Activated T-cell treated with anti-CD3 and anti-CD28 coated beads for 48 hours (primary cell): ENCODE results near the gene TMEM169.
"Not testable (repeated sequence)": the region's sequence is repeated elsewhere in the genome, so short reads cannot be mapped to it uniquely, and the experiment has no call there.

Source experiments
- DNase-seq: peaks from one replicate; pipeline ENCODE4 v3.0.0-alpha.2; 2020; ENCODE audit warnings: low read depth

The TMEM169 gene

GRCh38 chr2:216071111-216071851 lies 10.4 kb upstream of the TMEM169 start:
- DNase-seq: no peak

- DNase-seq: no peak
Measured at GRCh38 chr2:216072473-216072872, 9.2 kb upstream of the TMEM169 start.

DNA sequence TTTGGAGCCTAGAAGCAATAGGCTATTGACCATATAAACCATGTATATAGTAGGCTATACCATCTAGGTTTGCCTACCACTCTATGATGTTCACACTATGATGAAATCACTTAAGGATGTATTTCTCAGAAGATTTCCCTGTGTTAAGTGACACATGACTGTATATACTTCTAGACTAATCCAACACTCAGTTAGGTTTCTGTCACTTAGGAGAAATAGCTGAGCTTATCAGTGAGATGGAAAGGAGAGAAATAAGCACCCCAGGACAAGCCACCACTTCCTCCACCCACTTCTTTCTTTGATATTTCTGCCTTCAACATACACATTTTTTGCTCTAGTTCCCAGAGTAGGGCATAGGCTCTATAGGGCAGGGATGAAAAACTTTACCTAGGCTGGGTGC lies 7.9 kb upstream of the TMEM169 start:
- no peak for DNase-seq

DNA sequence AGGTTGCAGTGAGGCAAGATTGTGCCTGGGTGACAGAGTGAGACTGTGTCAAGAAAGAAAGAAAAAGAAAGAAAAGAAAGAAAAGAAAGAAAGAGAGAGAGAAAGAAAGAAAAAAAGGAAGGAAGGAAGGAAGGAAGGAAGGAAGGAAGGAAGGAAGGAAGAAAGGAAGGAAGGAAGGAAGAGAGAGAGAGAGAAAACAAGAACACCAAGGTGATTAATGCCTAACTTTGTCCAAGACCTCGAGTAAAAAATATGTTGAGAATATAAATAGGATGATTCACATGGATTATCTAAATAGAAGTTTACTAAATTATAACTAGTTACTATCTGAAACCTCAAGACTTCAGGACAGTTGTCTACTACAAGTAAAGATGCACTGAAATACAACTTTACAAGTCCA lies 7.3 kb upstream of the TMEM169 start:
- DNase-seq: no peak

- no peak for DNase-seq
Measured at GRCh38 chr2:216074794-216075193, 6.9 kb upstream of the TMEM169 start.

DNA sequence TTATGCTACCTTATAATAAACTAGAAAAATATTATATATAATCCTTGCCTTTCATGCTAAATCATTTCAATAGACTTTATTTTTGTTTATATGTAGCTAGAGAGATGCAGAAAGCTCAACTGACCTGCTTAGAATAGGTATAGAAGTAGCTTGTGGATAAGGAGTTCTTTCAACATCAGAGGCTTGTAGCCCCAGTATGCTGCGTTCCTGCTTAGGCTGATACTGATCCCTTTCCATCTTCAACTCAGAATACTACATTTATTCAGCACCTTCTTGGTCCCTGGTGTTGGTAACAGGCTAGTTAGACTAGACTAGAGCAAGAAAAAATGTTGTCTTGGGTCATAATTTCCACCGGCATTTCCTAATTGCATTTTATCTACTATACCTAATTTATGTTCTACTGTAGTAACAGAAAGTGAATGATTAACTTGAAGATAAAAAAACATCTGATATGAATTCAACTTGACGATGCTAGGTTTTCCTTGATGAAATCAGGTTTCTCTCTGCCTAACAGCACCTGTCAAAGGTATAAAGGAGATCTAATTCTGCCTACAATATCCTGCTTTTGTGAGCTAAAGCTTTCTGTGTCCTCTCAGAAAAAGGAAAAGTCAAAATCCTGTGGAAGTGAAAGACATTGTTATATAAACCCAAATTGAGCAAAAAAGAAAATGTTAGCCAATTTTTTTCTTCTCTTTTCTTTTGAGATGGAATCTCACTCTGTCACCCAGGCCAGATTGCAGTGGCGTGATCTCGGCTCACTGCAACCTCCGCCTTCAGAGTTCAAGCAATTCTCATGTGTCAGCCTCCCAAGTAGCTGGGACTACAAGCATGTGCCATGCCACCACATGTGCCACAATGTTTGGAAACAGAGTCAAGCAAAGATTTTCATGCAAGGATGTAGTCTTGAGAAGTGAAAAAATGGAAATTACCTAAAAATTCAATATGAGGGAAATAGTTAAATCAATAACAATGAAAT lies 5.9 kb upstream of the TMEM169 start:
- DNase-seq: no peak

DNA sequence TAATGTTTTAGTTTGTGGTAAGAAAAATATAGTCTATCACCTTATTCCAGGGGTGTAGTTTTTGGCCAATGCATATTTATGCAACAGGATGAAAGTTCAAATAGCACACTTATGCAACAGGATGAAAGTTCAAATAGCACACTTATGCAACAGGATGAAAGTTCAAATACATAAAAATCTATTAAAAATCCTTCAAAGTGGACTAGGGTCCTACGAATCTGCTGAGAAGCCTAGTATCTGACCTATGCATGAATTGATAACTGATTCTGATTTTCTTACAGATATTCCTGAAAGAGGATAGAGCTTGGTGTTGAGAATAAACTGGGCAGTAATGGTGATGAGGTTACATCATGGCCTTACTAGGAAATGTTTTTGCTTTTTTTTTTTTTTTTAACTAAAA lies 2.9 kb upstream of the TMEM169 start:
- DNase-seq: no peak

GRCh38 chr2:216080048-216080447 lies 1.7 kb upstream of the TMEM169 start:
- not testable (repeated sequence) for DNase-seq

DNA sequence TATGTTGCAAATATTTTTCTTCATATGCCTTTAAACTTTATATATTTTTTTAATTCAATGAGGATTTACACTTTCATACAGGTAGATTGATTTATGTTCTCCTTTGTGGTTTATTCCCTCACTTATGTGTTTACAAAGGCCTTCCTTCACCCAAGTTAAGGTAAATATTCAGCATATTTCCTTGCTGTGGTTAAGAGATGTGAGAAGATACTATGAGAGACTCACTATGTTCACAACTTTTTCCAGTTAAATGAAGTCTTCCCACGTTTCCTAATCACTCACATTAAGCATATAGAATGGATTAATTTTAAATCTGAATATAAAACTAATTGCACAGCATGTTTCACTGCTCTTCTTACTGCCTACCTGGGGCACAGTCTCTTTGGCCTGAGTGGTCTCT lies 707 bp upstream of the TMEM169 start:
- DNase-seq: no peak

GRCh38 chr2:216082117-216082711 lies 495 bp downstream of the TMEM169 start:
- DNase-seq: no peak

DNA sequence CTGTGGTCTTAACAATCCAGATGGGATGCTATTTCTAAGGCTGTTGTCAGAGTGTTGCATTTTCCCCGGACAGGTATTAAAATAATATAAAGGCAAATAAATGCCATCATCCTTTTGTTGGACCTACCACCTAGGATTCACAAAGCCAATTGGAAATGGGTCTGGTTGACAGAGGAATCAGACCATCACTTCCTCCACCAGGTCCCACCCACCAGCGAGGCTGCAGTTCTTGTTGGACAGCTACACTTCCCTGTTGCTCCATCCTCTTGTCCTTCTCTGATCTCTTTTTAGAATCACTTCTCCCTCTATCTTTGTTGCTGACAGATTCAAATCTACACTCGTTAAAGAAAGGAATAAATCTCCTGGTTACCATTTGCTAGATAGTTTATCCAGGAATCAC lies 1.1 kb downstream of the TMEM169 start:
- DNase-seq: no peak

GRCh38 chr2:216083464-216084281 lies 2.0 kb downstream of the TMEM169 start:
- DNase-seq: no peak

DNA sequence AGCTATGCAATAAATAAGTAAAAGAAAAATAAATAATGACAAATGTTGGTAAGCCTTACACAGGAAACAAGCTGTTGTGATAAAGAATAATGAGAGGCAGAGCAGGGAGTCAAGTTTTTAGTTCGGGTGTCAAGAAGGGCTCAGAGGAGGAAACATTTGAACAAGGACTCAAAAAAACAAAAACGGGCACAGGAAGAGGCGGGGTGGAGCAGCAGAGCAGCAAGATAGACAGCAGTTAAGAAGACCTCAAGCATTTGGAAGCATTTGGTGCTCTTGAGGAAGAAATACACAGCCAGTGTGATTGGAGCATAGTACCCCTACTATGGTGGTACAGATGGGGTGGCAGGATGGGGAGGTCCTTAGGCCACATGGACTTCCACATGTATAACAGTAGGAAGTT lies 2.8 kb downstream of the TMEM169 start:
- no peak for DNase-seq

DNA sequence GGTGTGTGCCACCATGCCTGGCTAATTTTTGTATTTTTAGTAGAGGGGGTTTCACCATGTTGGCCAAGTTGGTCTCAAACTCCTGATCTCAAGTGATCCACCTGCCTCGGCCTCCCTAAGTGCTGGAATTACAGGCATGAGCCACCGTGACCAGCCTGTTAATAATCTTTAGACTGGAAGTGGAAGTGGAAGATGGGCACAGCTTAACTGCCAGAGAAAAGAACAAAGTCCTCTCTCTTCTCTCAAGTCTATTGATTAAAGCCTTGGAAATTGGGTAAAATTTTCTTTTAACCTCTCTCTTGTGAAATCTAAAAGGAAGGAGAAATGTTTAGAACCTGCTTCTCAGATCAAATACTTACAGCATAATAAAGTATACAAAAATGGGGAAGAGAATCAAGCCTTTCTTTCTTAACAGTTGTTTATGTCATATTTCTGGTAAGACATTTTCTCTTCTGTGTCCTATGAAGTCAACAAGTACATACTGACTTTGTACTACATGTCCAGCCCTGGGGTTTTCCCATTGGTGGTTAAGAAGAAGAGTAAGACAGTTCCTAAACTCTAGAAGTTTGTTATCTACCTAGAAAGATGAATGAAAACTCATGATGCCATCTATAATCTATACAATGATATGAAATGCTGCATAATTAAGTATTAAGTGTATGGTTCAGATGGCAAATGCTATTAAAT lies 4.6 kb downstream of the TMEM169 start:
- no peak for DNase-seq

GRCh38 chr2:216090369-216090786 lies 8.7 kb downstream of the TMEM169 start:
- DNase-seq: no peak

GRCh38 chr2:216092646-216093045 lies 10.9 kb downstream of the TMEM169 start:
- DNase-seq: no peak

GRCh38 chr2:216094701-216095100 lies 13.0 kb downstream of the TMEM169 start:
- DNase-seq: no peak

DNA sequence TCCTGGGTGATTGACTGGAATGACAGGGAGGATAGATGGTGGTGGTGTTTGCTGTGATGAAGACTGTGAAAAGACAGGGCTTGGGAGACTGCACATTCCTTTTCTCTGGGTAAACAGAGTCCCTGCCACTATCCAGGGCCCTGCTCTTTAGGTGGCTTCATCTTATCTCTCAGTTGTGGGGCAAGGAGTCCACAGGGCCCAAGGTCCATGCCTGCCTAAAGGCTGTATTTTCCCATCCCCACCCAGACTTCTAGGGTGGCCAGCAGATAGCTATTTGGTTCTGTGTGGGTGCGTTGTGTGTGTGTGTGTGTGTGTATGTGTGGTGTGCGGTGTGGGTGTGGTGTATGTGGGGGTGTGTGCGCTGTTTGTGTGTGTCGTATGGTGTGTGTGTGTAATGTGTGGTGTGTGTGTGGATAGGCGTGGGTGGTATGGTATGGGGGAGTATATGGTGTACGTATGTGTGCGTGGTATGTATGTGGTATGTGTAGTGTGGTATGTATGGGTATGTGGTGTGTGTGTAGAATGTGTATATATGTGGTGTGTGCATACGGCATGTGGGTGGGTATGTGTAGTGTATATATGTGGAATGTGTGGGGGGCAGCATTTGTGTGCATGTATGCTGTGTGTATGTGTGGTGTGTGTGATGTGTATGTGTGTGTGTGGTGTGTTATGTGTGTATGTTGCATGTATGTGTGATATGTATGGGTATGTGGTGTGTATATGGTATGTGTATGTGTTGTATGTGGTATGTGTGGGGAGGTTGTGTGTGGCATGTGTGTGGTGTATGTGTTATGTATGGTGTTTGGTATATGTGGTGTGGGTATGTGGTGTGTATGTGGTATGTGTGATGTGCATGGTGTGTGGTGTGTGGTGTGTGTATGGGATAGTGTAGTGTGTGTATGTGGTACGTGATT lies 17.0 kb downstream of the TMEM169 start:
- DNase-seq: no peak

DNA sequence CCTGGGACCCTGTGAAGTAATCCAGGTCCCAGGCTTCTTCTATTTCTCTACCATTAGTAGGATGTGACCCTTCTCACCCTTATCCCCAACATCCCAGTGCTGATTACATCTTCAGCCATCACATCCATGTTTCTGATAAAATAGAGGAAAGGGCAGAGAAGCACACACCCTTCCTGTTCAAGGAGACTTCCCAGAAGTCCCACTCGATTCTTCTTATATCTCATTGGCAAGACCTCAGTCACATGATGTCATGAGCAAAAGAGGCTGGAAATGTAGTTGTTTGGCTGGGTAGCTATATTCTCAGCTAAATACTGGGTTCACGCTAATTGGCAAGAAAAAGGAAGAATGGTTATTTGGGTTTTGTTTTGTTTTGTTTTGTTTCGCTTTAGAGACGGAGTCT lies 19.4 kb downstream of the TMEM169 start:
- no peak for DNase-seq

GRCh38 chr2:216103213-216103612 lies 21.5 kb downstream of the TMEM169 start:
- DNase-seq: no peak
